Neutrophil (primary cell): ENCODE results near the gene ZKSCAN3.
"Not testable (repeated sequence)": the region's sequence is repeated elsewhere in the genome, so short reads cannot be mapped to it uniquely, and the experiment has no call there.

Experiments used
- H3K27ac ChIP-seq: fragments of 200-600 bp; sonication (generic); 2 replicates; pipeline ENCODE4 v1.5.1; 2016; ENCODE audit warnings: mild to moderate bottlenecking, moderate library complexity
- H3K27me3 ChIP-seq: fragments of 200-600 bp; sonication (generic); 2 replicates; pipeline ENCODE4 v1.6.0; 2016; ENCODE audit warnings: mild to moderate bottlenecking
- H3K36me3 ChIP-seq: fragments of 200-600 bp; sonication (generic); 2 replicates; pipeline ENCODE4 v1.5.1; 2017
- H3K4me1 ChIP-seq, 2 experiments: fragments of 200-600 bp in 1 of 2; sonication (generic) in 1 of 2; 1 replicate in 1 of 2; 2 replicates in 1 of 2; pipeline versions ENCODE4 v1.5.1 to v1.6.1; 2013 to 2016; ENCODE audit warnings: low read depth in 1 of 2, low read length in 1 of 2, mild to moderate bottlenecking in 1 of 2, moderate library complexity in 1 of 2; ENCODE audit not compliant: control insufficient read depth in 1 of 2, insufficient read depth in 1 of 2
- H3K4me3 ChIP-seq, 2 experiments: fragments of 200-600 bp in 1 of 2; sonication (generic) in 1 of 2; 1 replicate in 1 of 2; 2 replicates in 1 of 2; pipeline ENCODE4 v1.5.1; 2013 to 2016; ENCODE audit warnings: low read depth in 1 of 2, low read length in 1 of 2, mild to moderate bottlenecking in 1 of 2, moderate library complexity in 1 of 2
- H3K9me3 ChIP-seq: fragments of 200-600 bp; sonication (generic); 2 replicates; pipeline ENCODE4 v1.5.1; 2016
- CTCF ChIP-seq: fragments of 200-600 bp; sonication (generic); IDR thresholded peaks from 2 replicates; pipeline ENCODE4 v1.5.1; 2016; ENCODE audit warnings: antibody characterized with exemption

The ZKSCAN3 gene

GRCh38 chr6:28360961-28361360 lies 11.2 kb downstream of the ZKSCAN3 start:
- Histone ChIP-seq H3K9me3 (no peaks in the 10 kb centered on the region), H3K36me3 (peaks cover 27% of the 10 kb centered on the region), H3K27ac (no peak overlapping the region), H3K4me1 (peaks cover 12 to 14% of the 10 kb centered on the region in 2 experiments), H3K27me3 (no peaks in the 10 kb centered on the region), H3K4me3 (no peak overlapping the region)
- TF ChIP-seq CTCF: no peak

GRCh38 chr6:28365590-28365989 lies 15.8 kb downstream of the ZKSCAN3 start:
- not testable (repeated sequence) for H3K27ac ChIP-seq, H3K27me3 ChIP-seq, H3K9me3 ChIP-seq, H3K4me1 ChIP-seq, H3K4me3 ChIP-seq
- peaks cover 35% of the 10 kb centered on the region for H3K36me3 ChIP-seq

- TF ChIP-seq CTCF: no peak
- Histone ChIP-seq H3K36me3 (peaks cover 32% of the 10 kb centered on the region), H3K27me3 (no peaks in the 10 kb centered on the region), H3K27ac (no peak overlapping the region), H3K4me1 (no peaks in the 10 kb centered on the region), H3K9me3 (no peaks in the 10 kb centered on the region), H3K4me3 (no peak overlapping the region)
These were observed 18.8 kb downstream of the ZKSCAN3 start for GRCh38 chr6:28368522-28368921.

- Histone ChIP-seq H3K9me3 (no peaks in the 10 kb centered on the region), H3K27ac (no peak overlapping the region), H3K4me1 (no peaks in the 10 kb centered on the region), H3K36me3 (peaks cover 23% of the 10 kb centered on the region), H3K27me3 (no peaks in the 10 kb centered on the region), H3K4me3 (no peak overlapping the region)
- no peak for TF ChIP-seq CTCF
These were observed 19.7 kb downstream of the ZKSCAN3 start for GRCh38 chr6:28369463-28369862.

GRCh38 chr6:28370440-28370839 lies 20.7 kb downstream of the ZKSCAN3 start:
- Histone ChIP-seq H3K4me3 (no peak overlapping the region), H3K9me3 (no peaks in the 10 kb centered on the region), H3K36me3 (peaks cover 13% of the 10 kb centered on the region), H3K27ac (no peak overlapping the region), H3K27me3 (no peaks in the 10 kb centered on the region), H3K4me1 (no peaks in the 10 kb centered on the region)
- no peak for TF ChIP-seq CTCF

- Histone ChIP-seq H3K36me3 (peaks cover 5% of the 10 kb centered on the region), H3K9me3 (no peaks in the 10 kb centered on the region), H3K27me3 (no peaks in the 10 kb centered on the region), H3K4me3 (no peak overlapping the region), H3K4me1 (no peaks in the 10 kb centered on the region), H3K27ac (no peak overlapping the region)
- no peak for TF ChIP-seq CTCF
These were observed 21.5 kb downstream of the ZKSCAN3 start for GRCh38 chr6:28371280-28371679.
